Endothelial cell of umbilical vein (primary cell): ENCODE measurements around the gene CNOT10.

ENCODE experiments used
- CTCF ChIP-seq, 2 donors: IDR thresholded peaks; 1 replicate in 1 of 2; 2 replicates in 1 of 2; pipeline ENCODE4 v1.5.1; 2011; ENCODE audit warnings: low read length in 2 of 2, mild to moderate bottlenecking in 2 of 2, moderate library complexity in 2 of 2, control low read depth in 1 of 2, inconsistent platforms in 1 of 2, low read depth in 1 of 2; ENCODE audit not compliant: insufficient read depth in 1 of 2; ENCODE audit errors: extremely low read depth in 1 of 2
- EZH2 ChIP-seq: IDR thresholded peaks from 2 replicates; pipeline ENCODE4 v1.6.1; 2012; ENCODE audit warnings: borderline replicate concordance, low read depth, mild to moderate bottlenecking, moderate library complexity, low read length, inconsistent platforms; ENCODE audit not compliant: severe bottlenecking
- GATA2 ChIP-seq: IDR thresholded peaks from 2 replicates; pipeline ENCODE4 v1.7.0; 2011; ENCODE audit warnings: low read depth, mild to moderate bottlenecking, moderate library complexity, mixed read lengths, low read length; ENCODE audit not compliant: insufficient read length, insufficient read depth
- MYC ChIP-seq: IDR thresholded peaks from one replicate; pipeline ENCODE4 v1.6.1; 2011; ENCODE audit warnings: mild to moderate bottlenecking, low read depth, low read length
- POLR2A ChIP-seq: IDR thresholded peaks from 2 replicates; pipeline ENCODE4 v1.6.1; 2012; ENCODE audit warnings: low read depth, mild to moderate bottlenecking, control low read depth, low read length
- POLR2AphosphoS5 ChIP-seq: IDR thresholded peaks from 2 replicates; pipeline ENCODE4 v1.6.1; 2012; ENCODE audit warnings: low read depth, mild to moderate bottlenecking, control low read depth, low read length, moderate library complexity; ENCODE audit not compliant: insufficient read depth

GRCh38 chr3:32706348-32707025, 21.5 kb downstream of the CNOT10 start:
- TF ChIP-seq CTCF (IDR thresholded peaks at IDR 0.05; ENCODE audit: extremely low read depth in 1 of 2, insufficient read depth in 1 of 2, low read depth in 1 of 2, low read length in 2 of 2) (no peak), POLR2A (no peak), GATA2 (no peak), POLR2AphosphoS5 (no peak), EZH2 (no peak), MYC (no peak)
